PC-9 (cell line): ENCODE results near the gene RIPOR2.

Experiments
- CTCF ChIP-seq: fragments of 200-600 bp; sonication (generic); conservative IDR thresholded peaks from 2 replicates; pipeline ENCODE4 v1.6.1; 2017; ENCODE audit warnings: mixed run types, antibody characterized with exemption, mild to moderate bottlenecking, moderate library complexity
- EZH2 ChIP-seq: fragments of 200-600 bp; sonication (generic); IDR thresholded peaks from 2 replicates; pipeline ENCODE4 v1.8.0; 2017; ENCODE audit warnings: antibody characterized with exemption, low read depth

- TF ChIP-seq EZH2 (no peak), CTCF (no peak; the same call in 1 of the 2 replicates)
These were observed 106.1 kb downstream of the RIPOR2 start for GRCh38 chr6:24829657-24830056.
